K562 (cell line): ENCODE measurements around the gene COL23A1. TPM values are rescaled to one million over a fixed set of nuclear protein-coding genes. Genes with fewer than 3 reads are reported as not detected.

Source experiments
- GABPB1 ChIP-seq: sonication (generic); formaldehyde crosslinking; IDR thresholded peaks from 2 replicates; pipeline ENCODE4 v1.8.0; 2022; ENCODE audit warnings: mild to moderate bottlenecking, missing genetic modification reagents
- GTF2E2 ChIP-seq: fragments of 200-800 bp; sonication (Bioruptor generic); IDR thresholded peaks from 2 replicates; pipeline ENCODE4 v1.6.1; 2016; ENCODE audit warnings: missing genetic modification characterization, missing compliant biosample characterization
- GTF3C2 ChIP-seq: IDR thresholded peaks from 3 replicates; pipeline ENCODE4 v1.6.1; 2011; ENCODE audit warnings: borderline replicate concordance, mild to moderate bottlenecking, moderate library complexity; ENCODE audit not compliant: insufficient read length; ENCODE audit errors: extremely low read depth
- MITF ChIP-seq: IDR thresholded peaks from 2 replicates; pipeline ENCODE4 v1.6.1; 2014; ENCODE audit warnings: antibody characterized with exemption
- RCOR1 ChIP-seq, 2 experiments: IDR thresholded peaks; 2 replicates each; pipeline ENCODE4 v1.6.1; 2012; ENCODE audit warnings: low read depth in 2 of 2, low read length in 2 of 2, borderline replicate concordance in 1 of 2, improper control_type of control experiment in 1 of 2
- TAF1 ChIP-seq: IDR thresholded peaks from 2 replicates; pipeline ENCODE4 v1.6.1; 2011; ENCODE audit warnings: mild to moderate bottlenecking, low read length, moderate library complexity; ENCODE audit not compliant: insufficient read depth, control insufficient read depth, severe bottlenecking; ENCODE audit errors: extremely low read depth
- ZBTB40 ChIP-seq, 2 experiments: fragments of 450-650 bp in 1 of 2; sonication (generic) in 1 of 2; formaldehyde crosslinking in 1 of 2; IDR thresholded peaks; 2 replicates each; pipeline versions ENCODE4 v1.7.1 to v1.9.0; 2016 to 2022; ENCODE audit warnings: inconsistent platforms in 1 of 2, mild to moderate bottlenecking in 1 of 2, missing genetic modification reagents in 1 of 2
- ZFPM2 ChIP-seq: fragments of 250-450 bp; sonication (Bioruptor Pico); IDR thresholded peaks from 2 replicates; pipeline ENCODE4 v1.5.1; 2022; ENCODE audit warnings: mild to moderate bottlenecking
- ZNF780A ChIP-seq: fragments of 250-450 bp; sonication (Bioruptor Pico); IDR thresholded peaks from 2 replicates; pipeline ENCODE4 v1.5.0; 2021; ENCODE audit warnings: mild to moderate bottlenecking
- polyA plus RNA-seq, 8 experiments: library from polyadenylated mRNA; depleted of rRNA in 4 of 8; stranded (reverse) in 5 of 8; unstranded in 3 of 8; fragments of >200 nt; fragmentation: Nextera tagmentation in 2 of 8; fragmentation: Illumina TruSeq in 1 of 8; extraction: Ambion mirVana in 2 of 8; extraction: Trizol in 1 of 8; gene quantifications; 2 replicates each; pipeline versions ENCODE4 v1.2.1 to v1.2.3, GENCODE V29; 2011 to 2014; ENCODE audit warnings: inconsistent platforms in 1 of 8, missing spikeins in 1 of 8
- total RNA-seq, 7 experiments: library from RNA; depleted of rRNA in 6 of 7; stranded (reverse); fragments of >200 nt in 6 of 7; fragmentation: Illumina TruSeq in 2 of 7; extraction: Trizol in 2 of 7; gene quantifications; 2 replicates each; pipeline versions ENCODE4 v1.2.1 to v1.2.3, GENCODE V29; 2011 to 2021; ENCODE audit warnings: low replicate concordance in 1 of 7
- TF ChIP-seq, protein P1 (sequence below), 2 experiments: fragments of 250-450 bp in 1 of 2; fragments of 450-650 bp in 1 of 2; sonication (Bioruptor Pico) in 1 of 2; IDR thresholded peaks; 2 replicates each; pipeline versions ENCODE4 v1.6.1 to v1.8.0; 2016 to 2021; ENCODE audit warnings: mild to moderate bottlenecking in 2 of 2, moderate library complexity in 2 of 2, missing compliant biosample characterization in 1 of 2, missing genetic modification characterization in 1 of 2

The COL23A1 gene
- total and polyA plus RNA-seq, 9 of the 15 experiments (the other 6 are each of a cell fraction or from before 2014, with no cell fraction given): 0.09 TPM; not detected in 8

GRCh38 chr5:178449163-178450070 is 140.8 kb downstream of the COL23A1 start (continued):
- TF ChIP-seq TAF1: peak; percentile 47
- no peak for TF ChIP-seq ZNF780A
- TF ChIP-seq, protein P1, sequence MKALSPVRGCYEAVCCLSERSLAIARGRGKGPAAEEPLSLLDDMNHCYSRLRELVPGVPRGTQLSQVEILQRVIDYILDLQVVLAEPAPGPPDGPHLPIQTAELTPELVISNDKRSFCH (CRISPR knock-in tag; IDR thresholded peaks at IDR 0.05): no peak
- TF ChIP-seq, protein P1 (tag; IDR thresholded peaks at IDR 0.05): peak; percentile 68
- TF ChIP-seq GTF3C2: no peak
- no peak for TF ChIP-seq ZFPM2 (CRISPR knock-in tag)
- TF ChIP-seq GABPB1: no peak
- no peak for TF ChIP-seq ZBTB40 (IDR thresholded peaks at IDR 0.05)
- no peak for TF ChIP-seq ZBTB40 (CRISPR knock-in tag; IDR thresholded peaks at IDR 0.05)
- peak; percentile 86 to 93 for TF ChIP-seq RCOR1 (IDR thresholded peaks at IDR 0.05; ENCODE audit: borderline replicate concordance in 1 of 2, low read depth in 2 of 2, low read length in 2 of 2)
- TF ChIP-seq MITF: peak; percentile 99
- TF ChIP-seq GTF2E2 (tag): no peak
